Hepatocyte (in vitro differentiated cells): Measurements from ENCODE around the gene USP8.
"Not testable (repeated sequence)": the region's sequence is repeated elsewhere in the genome, so short reads cannot be mapped to it uniquely, and the experiment has no call there.

Experiments used
- EZH2 ChIP-seq: fragments of 200-600 bp; sonication (generic); IDR thresholded peaks from 2 replicates; pipeline ENCODE4 v1.6.1; 2016; ENCODE audit warnings: antibody characterized with exemption, mild to moderate bottlenecking, borderline replicate concordance
- EZH2phosphoT487 ChIP-seq: fragments of 200-600 bp; sonication (generic); IDR thresholded peaks from one replicate; pipeline ENCODE4 v1.6.1; 2018; ENCODE audit warnings: antibody characterized with exemption, mild to moderate bottlenecking, low read depth, moderate library complexity; ENCODE audit not compliant: unreplicated experiment, severe bottlenecking
- TF ChIP-seq, protein P1 (sequence below): fragments of 200-600 bp; sonication (generic); IDR thresholded peaks from 2 replicates; pipeline ENCODE4 v1.5.1; 2016; ENCODE audit warnings: antibody characterized with exemption, mild to moderate bottlenecking; ENCODE audit not compliant: poor library complexity

DNA sequence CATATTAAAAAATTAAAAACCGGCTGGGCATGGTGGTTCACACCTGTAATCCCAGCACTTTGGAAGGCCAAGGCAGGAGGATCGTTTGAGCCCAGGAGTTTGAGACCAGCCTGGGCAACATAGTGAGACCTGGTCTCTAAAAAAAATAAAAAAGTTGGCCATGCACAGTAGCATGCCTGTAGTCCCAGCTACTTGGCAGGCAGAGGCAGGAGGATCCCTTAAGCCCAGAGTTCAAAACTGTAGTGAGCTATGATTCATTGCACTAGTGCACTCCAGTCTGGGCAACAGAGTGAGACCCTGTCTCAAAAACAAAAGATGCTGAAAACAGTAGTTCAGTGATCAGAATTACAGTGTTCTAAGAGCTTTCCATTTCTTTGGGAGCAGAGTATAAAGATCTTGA, 81.5 kb downstream of the USP8 start:
- TF ChIP-seq, protein P1, sequence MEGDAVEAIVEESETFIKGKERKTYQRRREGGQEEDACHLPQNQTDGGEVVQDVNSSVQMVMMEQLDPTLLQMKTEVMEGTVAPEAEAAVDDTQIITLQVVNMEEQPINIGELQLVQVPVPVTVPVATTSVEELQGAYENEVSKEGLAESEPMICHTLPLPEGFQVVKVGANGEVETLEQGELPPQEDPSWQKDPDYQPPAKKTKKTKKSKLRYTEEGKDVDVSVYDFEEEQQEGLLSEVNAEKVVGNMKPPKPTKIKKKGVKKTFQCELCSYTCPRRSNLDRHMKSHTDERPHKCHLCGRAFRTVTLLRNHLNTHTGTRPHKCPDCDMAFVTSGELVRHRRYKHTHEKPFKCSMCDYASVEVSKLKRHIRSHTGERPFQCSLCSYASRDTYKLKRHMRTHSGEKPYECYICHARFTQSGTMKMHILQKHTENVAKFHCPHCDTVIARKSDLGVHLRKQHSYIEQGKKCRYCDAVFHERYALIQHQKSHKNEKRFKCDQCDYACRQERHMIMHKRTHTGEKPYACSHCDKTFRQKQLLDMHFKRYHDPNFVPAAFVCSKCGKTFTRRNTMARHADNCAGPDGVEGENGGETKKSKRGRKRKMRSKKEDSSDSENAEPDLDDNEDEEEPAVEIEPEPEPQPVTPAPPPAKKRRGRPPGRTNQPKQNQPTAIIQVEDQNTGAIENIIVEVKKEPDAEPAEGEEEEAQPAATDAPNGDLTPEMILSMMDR, result not testable (repeated sequence)
- not testable (repeated sequence) for TF ChIP-seq EZH2phosphoT487, EZH2
